ENCODE data around the gene TEX261. TPM values are rescaled to one million over a fixed set of nuclear protein-coding genes. Genes with fewer than 3 reads are reported as not detected.

TEX261 gene
- total RNA-seq, 4 donors from 2014 or later = 24.6 to 41.0 (median 34.9) TPM

DNA sequence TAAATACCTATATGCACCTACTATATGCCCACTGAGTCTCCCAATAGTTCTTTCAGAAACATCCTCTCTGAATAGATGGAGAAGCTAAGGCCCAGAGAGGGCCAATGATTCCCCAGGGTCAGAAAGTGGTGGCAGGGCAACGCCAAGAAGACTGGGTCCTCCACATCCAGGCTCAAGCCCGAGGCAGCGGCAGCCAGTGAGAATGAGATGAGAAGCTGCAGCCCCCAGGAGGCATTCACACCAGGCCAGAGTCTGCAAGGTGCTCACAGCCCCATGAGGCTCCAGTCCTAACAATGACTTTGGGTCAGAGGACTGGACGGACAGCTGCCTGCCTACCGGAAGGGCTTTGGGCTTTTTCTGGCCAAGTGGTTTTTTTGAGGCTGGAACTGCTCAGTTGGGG is 3.5 kb downstream of the TEX261 start:
- peaks cover 0 to 61% of the 10 kb centered on the region in 2 donors for H3K36me3 ChIP-seq
- H3K4me3 ChIP-seq = no peak overlapping the region
- H3K27ac ChIP-seq = no peak overlapping the region
- no peaks in the 10 kb centered on the region for H3K9me3 ChIP-seq
- ATAC-seq = no peak
- TF ChIP-seq POLR2A (IDR thresholded peaks at IDR 0.05) = no peak
- no peak for TF ChIP-seq POLR2AphosphoS5 (IDR thresholded peaks at IDR 0.05)
- TF ChIP-seq EP300 (IDR thresholded peaks at IDR 0.05) = no peak
- TF ChIP-seq CTCF (IDR thresholded peaks at IDR 0.05) = no peak
- peaks cover 0 to 61% (median 14%) of the 10 kb centered on the region in 3 donors for H3K4me1 ChIP-seq
- no peaks in the 10 kb centered on the region for H3K27me3 ChIP-seq
- 86 to 100% methylated on average over 2 to 5 of the region's 5 CpGs for WGBS, 2 donors (ENCODE audit: low coverage in 1 of 2)

GRCh38 chr2:70990216-70990615 is 4.5 kb downstream of the TEX261 start:
- no peak overlapping the region for H3K27ac ChIP-seq
- peaks cover 0 to 54% (median 9%) of the 10 kb centered on the region in 3 donors for H3K4me1 ChIP-seq
- no peaks in the 10 kb centered on the region for H3K9me3 ChIP-seq
- no peak for ATAC-seq
- H3K27me3 ChIP-seq = no peaks in the 10 kb centered on the region
- H3K4me3 ChIP-seq = no peak overlapping the region
- 64 to 75% methylated on average over 1 to 5 of the region's 5 CpGs for WGBS, 2 donors (ENCODE audit: low coverage in 1 of 2)
- H3K36me3 ChIP-seq = peaks cover 0 to 69% of the 10 kb centered on the region in 2 donors
- TF ChIP-seq POLR2AphosphoS5 (IDR thresholded peaks at IDR 0.05) = no peak
- no peak for TF ChIP-seq CTCF (IDR thresholded peaks at IDR 0.05)

DNA sequence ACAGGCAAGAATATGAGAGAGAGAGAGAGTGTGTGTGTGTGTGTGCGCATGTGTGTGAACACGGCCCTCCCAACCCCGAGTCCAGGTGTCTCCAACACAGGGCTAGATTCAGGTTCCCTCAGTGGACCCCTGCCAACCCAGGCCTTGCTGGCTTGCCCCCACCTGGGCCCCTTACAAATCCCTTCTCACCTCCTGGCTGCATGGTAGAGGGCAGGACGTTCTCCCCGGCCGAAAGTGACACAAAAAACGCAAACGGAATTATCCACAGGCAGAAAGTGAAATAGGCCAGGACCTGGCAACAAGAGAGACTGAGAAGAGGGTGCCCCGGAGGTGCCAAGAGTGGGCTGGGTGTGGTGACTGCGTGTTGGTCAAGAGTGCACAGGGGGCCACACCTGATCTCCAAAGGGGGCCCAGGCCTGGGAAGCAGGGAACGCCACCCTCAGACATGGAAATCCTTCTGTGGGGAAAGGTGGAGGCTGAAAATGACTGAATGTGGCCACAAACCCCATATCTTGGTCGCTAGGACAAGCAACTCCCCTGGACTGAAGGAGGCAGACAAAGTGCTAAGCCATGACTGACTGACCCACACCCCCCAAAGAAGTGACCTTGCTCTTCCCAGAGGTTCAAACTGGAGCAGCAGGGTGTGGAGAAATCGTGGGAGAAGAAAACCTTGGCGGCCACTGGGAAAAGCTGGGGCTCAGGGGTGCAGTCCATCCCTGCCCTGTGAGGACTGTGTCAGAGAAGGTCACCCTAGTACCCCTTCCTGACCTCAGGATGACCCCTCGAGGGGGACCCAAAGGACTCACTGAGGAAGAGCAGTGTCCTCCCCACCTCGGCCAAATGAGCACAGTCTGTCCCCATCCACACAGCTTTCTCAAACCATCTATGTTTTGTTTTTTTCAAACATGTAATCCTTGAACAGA is 5.7 kb downstream of the TEX261 start:
- Histone ChIP-seq H3K27me3 (no peaks in the 10 kb centered on the region), H3K4me3 (no peak overlapping the region), H3K36me3 (peaks cover 0 to 69% of the 10 kb centered on the region in 2 donors), H3K4me1 (peaks cover 0 to 57% (median 9%) of the 10 kb centered on the region in 3 donors), H3K9me3 (no peaks in the 10 kb centered on the region), H3K27ac (peak overlapping the region in 1 of 4 donors; percentile 17)
- no peak for ATAC-seq
- 78 to 94% methylated on average over 7 of the region's 16 CpGs for WGBS, 2 donors (ENCODE audit: low coverage in 1 of 2)
- no peak for TF ChIP-seq EP300 (IDR thresholded peaks at IDR 0.05)
- TF ChIP-seq CTCF (IDR thresholded peaks at IDR 0.05) = no peak

DNA sequence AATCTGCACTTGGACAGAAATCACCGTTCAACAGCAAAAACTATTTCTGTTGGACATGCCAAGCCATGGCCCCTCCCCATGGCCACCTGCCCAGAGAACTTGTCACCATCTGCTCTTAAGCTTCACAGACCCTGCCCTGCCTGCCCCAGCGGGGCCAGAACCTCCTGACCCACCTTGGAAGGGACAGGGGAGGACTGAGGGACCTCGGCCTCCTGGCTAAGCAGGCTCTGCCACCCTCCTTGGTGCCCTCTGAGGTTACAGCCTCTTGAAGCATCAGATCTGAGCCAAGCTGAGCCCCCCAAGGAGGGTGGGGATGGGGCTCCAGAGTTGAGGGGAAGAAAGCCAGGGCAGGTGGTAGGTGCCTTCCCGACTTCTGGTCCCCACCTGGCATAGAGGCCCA is 6.5 kb downstream of the TEX261 start:
- Histone ChIP-seq H3K9me3 (no peaks in the 10 kb centered on the region), H3K36me3 (peaks cover 0 to 75% of the 10 kb centered on the region in 2 donors), H3K27me3 (no peaks in the 10 kb centered on the region), H3K4me3 (no peak overlapping the region), H3K27ac (peak overlapping the region in 2 of 4 donors; percentile 17 to 30), H3K4me1 (peaks cover 0 to 49% (median 4%) of the 10 kb centered on the region in 3 donors)
- TF ChIP-seq CTCF (IDR thresholded peaks at IDR 0.05) (no peak), POLR2AphosphoS5 (IDR thresholded peaks at IDR 0.05) (no peak), EP300 (IDR thresholded peaks at IDR 0.05) (no peak), POLR2A (IDR thresholded peaks at IDR 0.05) (no peak)
- WGBS, 2 donors (ENCODE audit: low coverage in 1 of 2) = 38% methylated on average over 1 of the region's 4 CpGs; no CpG with 5 or more reads in 1 of the 2 donors
- no peak for ATAC-seq

- Histone ChIP-seq H3K27ac (no peak overlapping the region), H3K4me1 (peaks cover 0 to 41% (median 0%) of the 10 kb centered on the region in 3 donors), H3K4me3 (no peak overlapping the region), H3K9me3 (no peaks in the 10 kb centered on the region), H3K27me3 (no peaks in the 10 kb centered on the region), H3K36me3 (peaks cover 0 to 82% of the 10 kb centered on the region in 2 donors)
- no peak for ATAC-seq
- no peak for TF ChIP-seq POLR2AphosphoS5 (IDR thresholded peaks at IDR 0.05)
- TF ChIP-seq CTCF (IDR thresholded peaks at IDR 0.05) = no peak
- TF ChIP-seq POLR2A (IDR thresholded peaks at IDR 0.05) = no peak
- no peak for TF ChIP-seq EP300 (IDR thresholded peaks at IDR 0.05)
- WGBS, 2 donors (ENCODE audit: low coverage in 1 of 2) = 43 to 57% methylated on average over 1 of the region's 1 CpG
Observed at GRCh38 chr2:70987386-70987785, 7.3 kb downstream of the TEX261 start.

Measured in gastroesophageal sphincter (tissue), 4 donors.